Measurements from ENCODE around the gene ZBTB20. TPM values are rescaled to one million over a fixed set of nuclear protein-coding genes. Genes with fewer than 3 reads are reported as not detected.

The ZBTB20 gene
- polyA plus RNA-seq, 4 donors, result 0.27 to 2.2 (median 1.3) TPM

GRCh38 chr3:114377426-114377825, 769.7 kb downstream of the ZBTB20 start:
- no peak overlapping the region for H3K4me3 ChIP-seq (ENCODE audit: low read depth in 1 of 3, low read length in 3 of 3)
- WGBS, 3 donors, result 92 to 98% (median 95%) methylated on average over 4 of the region's 4 CpGs
- H3K4me1 ChIP-seq (ENCODE audit: control insufficient read depth in 3 of 3, insufficient read depth in 2 of 3, low read depth in 1 of 3, low read length in 2 of 3), result peaks cover 0 to 6% (median 4%) of the 10 kb centered on the region in 3 donors
- H3K9me3 ChIP-seq (ENCODE audit: control insufficient read depth in 2 of 2, insufficient read depth in 1 of 2, low read depth in 1 of 2, low read length in 1 of 2), result no peaks in the 10 kb centered on the region
- FAIRE-seq (no peak), DNase-seq (no peak)
- H3K27ac ChIP-seq (ENCODE audit: low read depth in 1 of 3, low read length in 2 of 3), result no peak overlapping the region
- H3K27me3 ChIP-seq (ENCODE audit: control insufficient read depth in 3 of 3, insufficient read depth in 3 of 3, low read length in 3 of 3), result no peaks in the 10 kb centered on the region
- H3K36me3 ChIP-seq (ENCODE audit: control insufficient read depth in 3 of 3, insufficient read depth in 2 of 3, low read depth in 1 of 3, low read length in 3 of 3), result peaks cover 0 to 7% (median 7%) of the 10 kb centered on the region in 3 donors

GRCh38 chr3:114376516-114377185, 770.4 kb downstream of the ZBTB20 start:
- FAIRE-seq, result no peak
- H3K4me3 ChIP-seq (ENCODE audit: low read depth in 1 of 3, low read length in 3 of 3), result no peak overlapping the region
- peaks cover 0 to 7% (median 7%) of the 10 kb centered on the region in 3 donors for H3K36me3 ChIP-seq (ENCODE audit: control insufficient read depth in 3 of 3, insufficient read depth in 2 of 3, low read depth in 1 of 3, low read length in 3 of 3)
- H3K27ac ChIP-seq (ENCODE audit: low read depth in 1 of 3, low read length in 2 of 3), result no peak overlapping the region
- H3K27me3 ChIP-seq (ENCODE audit: control insufficient read depth in 3 of 3, insufficient read depth in 3 of 3, low read length in 3 of 3), result no peaks in the 10 kb centered on the region
- WGBS, 3 donors, result 93 to 96% (median 95%) methylated on average over 8 of the region's 8 CpGs
- no peaks in the 10 kb centered on the region for H3K9me3 ChIP-seq (ENCODE audit: control insufficient read depth in 2 of 2, insufficient read depth in 1 of 2, low read depth in 1 of 2, low read length in 1 of 2)
- peaks cover 0 to 6% (median 4%) of the 10 kb centered on the region in 3 donors for H3K4me1 ChIP-seq (ENCODE audit: control insufficient read depth in 3 of 3, insufficient read depth in 2 of 3, low read depth in 1 of 3, low read length in 2 of 3)
- DNase-seq, result no peak

GRCh38 chr3:114375608-114376421, 771.3 kb downstream of the ZBTB20 start:
- Histone ChIP-seq H3K4me3 (ENCODE audit: low read depth in 1 of 3, low read length in 3 of 3) (no peak overlapping the region), H3K27ac (ENCODE audit: low read depth in 1 of 3, low read length in 2 of 3) (no peak overlapping the region), H3K36me3 (ENCODE audit: control insufficient read depth in 3 of 3, insufficient read depth in 2 of 3, low read depth in 1 of 3, low read length in 3 of 3) (peaks cover 0 to 7% (median 7%) of the 10 kb centered on the region in 3 donors), H3K27me3 (ENCODE audit: control insufficient read depth in 3 of 3, insufficient read depth in 3 of 3, low read length in 3 of 3) (no peaks in the 10 kb centered on the region), H3K4me1 (ENCODE audit: control insufficient read depth in 3 of 3, insufficient read depth in 2 of 3, low read depth in 1 of 3, low read length in 2 of 3) (peaks cover 0 to 6% (median 4%) of the 10 kb centered on the region in 3 donors), H3K9me3 (ENCODE audit: control insufficient read depth in 2 of 2, insufficient read depth in 1 of 2, low read depth in 1 of 2, low read length in 1 of 2) (no peaks in the 10 kb centered on the region)
- DNase-seq, result no peak
- no peak for FAIRE-seq
- 79 to 92% (median 91%) methylated on average over 9 of the region's 9 CpGs for WGBS, 3 donors

- no peak for FAIRE-seq
Measured at GRCh38 chr3:114374433-114374990, 772.6 kb downstream of the ZBTB20 start.

GRCh38 chr3:114370537-114371174, 776.4 kb downstream of the ZBTB20 start:
- Histone ChIP-seq H3K4me1 (ENCODE audit: control insufficient read depth in 3 of 3, insufficient read depth in 2 of 3, low read depth in 1 of 3, low read length in 2 of 3) (no peaks in the 10 kb centered on the region), H3K27me3 (ENCODE audit: control insufficient read depth in 3 of 3, insufficient read depth in 3 of 3, low read length in 3 of 3) (no peaks in the 10 kb centered on the region), H3K9me3 (ENCODE audit: control insufficient read depth in 2 of 2, insufficient read depth in 1 of 2, low read depth in 1 of 2, low read length in 1 of 2) (no peaks in the 10 kb centered on the region), H3K36me3 (ENCODE audit: control insufficient read depth in 3 of 3, insufficient read depth in 2 of 3, low read depth in 1 of 3, low read length in 3 of 3) (peaks cover 0 to 3% (median 0%) of the 10 kb centered on the region in 3 donors), H3K4me3 (ENCODE audit: low read depth in 1 of 3, low read length in 3 of 3) (no peak overlapping the region), H3K27ac (ENCODE audit: low read depth in 1 of 3, low read length in 2 of 3) (no peak overlapping the region)
- FAIRE-seq (no peak), DNase-seq (no peak)
- whole genome bisulfite sequencing, 3 donors, result 31 to 59% (median 46%) methylated on average over 3 of the region's 3 CpGs

More at GRCh38 chr3:114374433-114374990, 772.6 kb downstream of the ZBTB20 start:
- Histone ChIP-seq H3K27ac (ENCODE audit: low read depth in 1 of 3, low read length in 2 of 3) (no peak overlapping the region), H3K27me3 (ENCODE audit: control insufficient read depth in 3 of 3, insufficient read depth in 3 of 3, low read length in 3 of 3) (no peaks in the 10 kb centered on the region), H3K4me1 (ENCODE audit: control insufficient read depth in 3 of 3, insufficient read depth in 2 of 3, low read depth in 1 of 3, low read length in 2 of 3) (no peaks in the 10 kb centered on the region), H3K9me3 (ENCODE audit: control insufficient read depth in 2 of 2, insufficient read depth in 1 of 2, low read depth in 1 of 2, low read length in 1 of 2) (no peaks in the 10 kb centered on the region), H3K36me3 (ENCODE audit: control insufficient read depth in 3 of 3, insufficient read depth in 2 of 3, low read depth in 1 of 3, low read length in 3 of 3) (peaks cover 0 to 7% (median 5%) of the 10 kb centered on the region in 3 donors), H3K4me3 (ENCODE audit: low read depth in 1 of 3, low read length in 3 of 3) (no peak overlapping the region)
- DNase-seq, result no peak
- 77 to 90% (median 85%) methylated on average over 2 of the region's 2 CpGs for WGBS, 3 donors

GRCh38 chr3:114365909-114366308, 781.2 kb downstream of the ZBTB20 start:
- 65 to 83% (median 75%) methylated on average over 3 of the region's 3 CpGs for WGBS, 3 donors
- FAIRE-seq, result no peak
- Histone ChIP-seq H3K4me3 (ENCODE audit: low read depth in 1 of 3, low read length in 3 of 3) (no peak overlapping the region), H3K4me1 (ENCODE audit: control insufficient read depth in 3 of 3, insufficient read depth in 2 of 3, low read depth in 1 of 3, low read length in 2 of 3) (no peaks in the 10 kb centered on the region), H3K27me3 (ENCODE audit: control insufficient read depth in 3 of 3, insufficient read depth in 3 of 3, low read length in 3 of 3) (no peaks in the 10 kb centered on the region), H3K36me3 (ENCODE audit: control insufficient read depth in 3 of 3, insufficient read depth in 2 of 3, low read depth in 1 of 3, low read length in 3 of 3) (no peaks in the 10 kb centered on the region), H3K27ac (ENCODE audit: low read depth in 1 of 3, low read length in 2 of 3) (no peak overlapping the region), H3K9me3 (ENCODE audit: control insufficient read depth in 2 of 2, insufficient read depth in 1 of 2, low read depth in 1 of 2, low read length in 1 of 2) (no peaks in the 10 kb centered on the region)
- DNase-seq, result no peak

- H3K4me1 ChIP-seq (ENCODE audit: control insufficient read depth in 3 of 3, insufficient read depth in 2 of 3, low read depth in 1 of 3, low read length in 2 of 3), result no peaks in the 10 kb centered on the region
- H3K27ac ChIP-seq (ENCODE audit: low read depth in 1 of 3, low read length in 2 of 3), result no peak overlapping the region
- FAIRE-seq (no peak), DNase-seq (no peak)
- H3K9me3 ChIP-seq (ENCODE audit: control insufficient read depth in 2 of 2, insufficient read depth in 1 of 2, low read depth in 1 of 2, low read length in 1 of 2), result no peaks in the 10 kb centered on the region
- 63 to 88% (median 81%) methylated on average over 6 of the region's 6 CpGs for WGBS, 3 donors
- no peaks in the 10 kb centered on the region for H3K27me3 ChIP-seq (ENCODE audit: control insufficient read depth in 3 of 3, insufficient read depth in 3 of 3, low read length in 3 of 3)
- H3K36me3 ChIP-seq (ENCODE audit: control insufficient read depth in 3 of 3, insufficient read depth in 2 of 3, low read depth in 1 of 3, low read length in 3 of 3), result no peaks in the 10 kb centered on the region
- no peak overlapping the region for H3K4me3 ChIP-seq (ENCODE audit: low read depth in 1 of 3, low read length in 3 of 3)
Measured at GRCh38 chr3:114364806-114365654, 782.1 kb downstream of the ZBTB20 start.
